AG09319 (cell line): ENCODE measurements around the gene PELO.
"Not testable (repeated sequence)": the region's sequence is repeated elsewhere in the genome, so short reads cannot be mapped to it uniquely, and the experiment has no call there.

Experiments
- DNase-seq: peaks from one replicate; pipeline ENCODE4 v3.0.0-alpha.2; 2010; ENCODE audit warnings: low read depth; ENCODE audit errors: extremely low read depth
- TF ChIP-seq, protein P1 (sequence below): IDR thresholded peaks from 2 replicates; pipeline ENCODE4 v1.5.1; 2011; ENCODE audit warnings: low read depth, mild to moderate bottlenecking, inconsistent platforms, low read length, moderate library complexity

Gene PELO

DNA sequence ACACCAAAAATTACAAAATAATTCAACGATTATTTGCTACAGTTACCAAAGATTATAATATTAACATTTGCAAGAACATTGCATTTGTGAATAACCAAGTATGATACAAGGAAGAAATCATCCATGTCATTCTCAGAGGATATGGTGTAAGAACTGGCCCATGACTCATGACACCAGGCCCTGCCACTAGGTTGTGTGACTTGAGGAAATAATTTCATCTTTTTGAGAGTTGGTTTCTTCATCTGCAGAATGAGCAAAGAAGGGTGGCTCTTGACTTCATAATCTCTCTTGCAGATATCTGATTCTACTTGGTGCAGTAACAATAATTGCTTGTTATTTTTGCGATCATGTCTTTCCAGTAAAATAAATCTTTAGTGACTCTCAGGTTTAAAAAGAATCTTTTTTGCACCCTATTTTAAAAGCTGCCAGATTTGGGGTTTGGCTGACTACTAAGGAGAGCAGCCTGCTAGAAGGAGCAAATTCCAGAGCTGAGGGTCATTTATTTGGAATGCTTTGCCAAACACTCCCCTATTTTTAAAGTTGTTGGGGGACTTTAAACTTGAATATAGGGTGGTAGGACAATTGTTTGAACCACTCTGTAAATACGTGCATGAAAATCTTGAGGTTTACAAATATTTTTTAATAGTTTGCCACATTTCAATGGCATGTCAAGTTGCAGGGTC is 23.5 kb downstream of the PELO start:
- no peak for DNase-seq
- TF ChIP-seq, protein P1, sequence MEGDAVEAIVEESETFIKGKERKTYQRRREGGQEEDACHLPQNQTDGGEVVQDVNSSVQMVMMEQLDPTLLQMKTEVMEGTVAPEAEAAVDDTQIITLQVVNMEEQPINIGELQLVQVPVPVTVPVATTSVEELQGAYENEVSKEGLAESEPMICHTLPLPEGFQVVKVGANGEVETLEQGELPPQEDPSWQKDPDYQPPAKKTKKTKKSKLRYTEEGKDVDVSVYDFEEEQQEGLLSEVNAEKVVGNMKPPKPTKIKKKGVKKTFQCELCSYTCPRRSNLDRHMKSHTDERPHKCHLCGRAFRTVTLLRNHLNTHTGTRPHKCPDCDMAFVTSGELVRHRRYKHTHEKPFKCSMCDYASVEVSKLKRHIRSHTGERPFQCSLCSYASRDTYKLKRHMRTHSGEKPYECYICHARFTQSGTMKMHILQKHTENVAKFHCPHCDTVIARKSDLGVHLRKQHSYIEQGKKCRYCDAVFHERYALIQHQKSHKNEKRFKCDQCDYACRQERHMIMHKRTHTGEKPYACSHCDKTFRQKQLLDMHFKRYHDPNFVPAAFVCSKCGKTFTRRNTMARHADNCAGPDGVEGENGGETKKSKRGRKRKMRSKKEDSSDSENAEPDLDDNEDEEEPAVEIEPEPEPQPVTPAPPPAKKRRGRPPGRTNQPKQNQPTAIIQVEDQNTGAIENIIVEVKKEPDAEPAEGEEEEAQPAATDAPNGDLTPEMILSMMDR = no peak

DNA sequence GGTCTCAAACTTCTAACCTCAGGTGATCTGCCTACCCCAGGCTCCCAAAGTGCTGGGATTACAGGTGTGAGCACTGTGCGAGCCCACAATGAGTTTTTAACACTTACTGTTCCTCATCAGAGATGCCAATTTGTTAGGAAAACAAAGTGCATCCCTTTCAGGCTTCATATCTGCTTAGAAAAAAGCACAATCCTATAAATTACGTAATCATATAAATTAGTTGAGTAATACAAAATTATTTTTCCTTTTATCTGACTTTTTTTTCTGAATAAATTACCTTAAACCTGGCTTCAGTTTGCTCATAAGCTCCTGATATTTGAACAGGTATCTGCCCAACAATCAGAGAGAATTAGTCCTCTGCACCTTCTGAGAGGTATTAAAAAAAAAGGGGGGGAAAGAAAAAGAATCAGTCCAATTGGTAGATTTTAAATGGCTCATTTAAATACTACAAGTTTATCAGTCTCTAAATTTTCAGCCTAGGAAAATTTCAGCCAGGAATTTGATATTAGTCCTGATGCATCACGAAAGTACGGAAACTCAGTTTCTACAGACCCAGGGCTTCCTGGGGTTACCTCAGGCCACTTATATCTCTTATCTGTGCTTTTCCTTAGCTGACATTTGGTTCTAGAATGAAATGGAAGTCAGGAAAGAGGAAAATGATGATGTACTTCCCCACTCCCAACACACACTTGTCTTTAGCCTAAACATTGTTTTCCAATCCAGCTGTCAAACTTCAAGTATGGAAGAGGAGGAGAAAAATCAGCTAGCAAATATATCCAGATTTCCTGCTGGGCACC is 26.8 kb downstream of the PELO start:
- no peak for DNase-seq
- TF ChIP-seq, protein P1 = no peak

DNA sequence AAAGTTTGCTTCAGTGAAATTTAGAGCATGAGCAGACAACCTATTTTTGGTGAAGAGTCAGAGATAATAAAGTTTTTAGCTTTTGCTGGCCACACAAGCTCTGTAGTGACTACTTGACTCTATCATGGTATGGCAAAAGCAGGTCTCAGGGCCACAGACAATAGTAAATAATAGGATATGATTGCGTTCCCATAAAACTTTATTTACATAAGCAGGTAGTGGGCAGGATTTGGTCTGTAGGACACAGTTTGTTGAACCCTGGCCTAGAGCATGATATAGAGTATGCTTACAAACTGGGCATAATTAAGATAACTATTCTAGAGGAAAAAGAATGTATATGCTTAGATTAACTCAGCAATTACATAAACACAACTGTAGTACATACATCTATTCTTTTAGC is 30.1 kb downstream of the PELO start:
- no peak for DNase-seq
- TF ChIP-seq, protein P1 = no peak

DNA sequence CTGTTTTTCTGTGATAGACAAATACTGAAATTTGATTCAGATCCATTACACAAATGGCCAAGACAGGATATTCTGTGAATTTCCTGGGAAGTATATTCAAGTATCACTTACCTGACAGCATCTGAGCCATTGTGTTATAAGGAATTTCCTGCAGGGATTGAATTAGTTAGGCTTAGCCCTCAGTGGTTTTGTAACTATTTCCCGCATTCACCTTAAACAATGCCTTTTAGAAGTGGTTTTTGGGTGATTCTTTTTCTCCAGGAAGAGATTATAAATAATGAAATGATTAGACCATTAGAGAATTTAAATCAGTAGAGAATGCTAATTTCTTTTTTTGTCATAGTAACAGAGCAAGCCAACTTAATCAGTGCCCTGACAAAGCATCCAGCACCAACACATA is 30.6 kb downstream of the PELO start:
- TF ChIP-seq, protein P1 = no peak
- DNase-seq = no peak

DNA sequence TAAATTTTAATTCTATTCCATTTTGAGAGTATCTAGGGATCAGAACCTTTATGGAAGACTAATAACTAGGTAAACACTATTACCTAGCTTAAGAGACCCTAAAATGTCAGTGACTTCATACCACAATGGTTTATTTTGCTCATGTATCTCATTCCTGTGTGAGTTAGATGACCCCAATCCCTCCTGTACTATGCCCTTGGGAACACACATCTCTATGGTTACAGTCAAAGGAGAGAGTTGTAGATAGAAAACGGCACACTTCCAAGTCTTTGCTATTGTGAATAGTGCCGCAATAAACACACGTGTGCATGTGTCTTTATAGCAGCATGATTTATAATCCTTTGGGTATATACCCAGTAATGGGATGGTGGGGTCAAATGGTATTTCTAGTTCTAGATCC is 31.1 kb downstream of the PELO start:
- not testable (repeated sequence) for DNase-seq

DNA sequence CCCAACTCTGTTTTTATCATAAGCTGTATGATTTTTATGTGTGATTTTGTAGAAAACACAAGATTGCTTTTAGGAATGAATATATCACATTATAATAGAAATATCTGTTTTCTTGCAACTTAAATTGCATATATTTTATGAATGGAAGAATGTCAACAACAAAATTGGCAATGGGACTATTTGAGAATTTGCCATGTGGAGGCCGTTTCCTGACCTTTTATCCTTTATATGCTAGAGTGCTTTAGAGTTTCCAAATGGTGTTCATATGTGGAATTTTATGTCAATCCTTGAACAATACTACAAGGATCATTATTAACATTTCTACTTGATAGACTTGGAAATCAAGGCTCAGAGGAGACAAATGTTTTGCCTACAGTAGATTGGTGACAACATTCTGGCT is 34.2 kb downstream of the PELO start:
- TF ChIP-seq, protein P1 = no peak
- no peak for DNase-seq

DNA sequence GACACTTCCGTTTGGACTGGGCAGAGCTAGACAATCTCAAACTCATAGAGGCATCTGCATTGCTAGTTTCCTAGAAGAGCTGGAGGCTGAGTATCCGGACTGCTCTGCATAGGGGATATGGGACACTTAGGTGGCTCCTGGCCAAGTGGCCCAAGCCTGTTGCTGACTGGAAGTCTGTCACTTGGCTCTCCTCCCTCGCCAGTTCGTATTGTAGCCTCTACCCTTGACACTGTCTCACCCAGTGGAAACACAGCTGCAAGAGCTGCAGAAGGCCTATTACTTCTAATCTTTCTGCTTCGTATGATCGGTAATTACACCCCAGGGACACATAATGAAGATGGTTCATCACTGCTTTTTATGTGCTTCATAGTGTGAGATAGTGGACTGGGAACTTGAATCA is 34.7 kb downstream of the PELO start:
- TF ChIP-seq, protein P1 = no peak
- no peak for DNase-seq
